ENCODE data around the gene PRKAB1.
"Not testable (repeated sequence)": the region's sequence is repeated elsewhere in the genome, so short reads cannot be mapped to it uniquely, and the experiment has no call there.

The PRKAB1 gene

DNA sequence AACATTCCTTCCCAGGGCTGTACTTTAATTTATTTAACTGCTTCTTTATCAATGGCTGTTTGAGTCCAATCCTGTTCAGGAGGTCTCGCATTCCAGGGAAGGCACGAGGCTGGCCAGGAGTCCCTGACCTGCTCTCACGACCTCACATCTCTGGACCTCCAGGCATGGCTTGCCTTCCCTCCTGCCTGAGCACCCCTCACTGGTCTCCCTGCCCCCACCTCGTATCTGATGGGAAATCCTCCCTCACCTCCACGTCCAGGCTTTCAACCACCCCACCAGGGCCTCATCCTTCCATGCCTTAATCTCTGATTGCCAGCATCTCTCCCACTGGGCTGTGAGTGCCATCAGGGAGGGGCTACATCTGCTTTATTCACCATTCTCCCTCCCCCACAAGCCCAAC, 29.0 kb downstream of the PRKAB1 start:
- Mint-ChIP-seq H3K4me1 (ENCODE audit: low read depth) (no peaks in the 10 kb centered on the region), H3K9me3 (no peaks in the 10 kb centered on the region), H3K27me3 (ENCODE audit: low read depth) (no peaks in the 10 kb centered on the region), H3K36me3 (ENCODE audit: low read depth) (peaks cover 34% of the 10 kb centered on the region), H3K27ac (no peak overlapping the region), H3K4me3 (no peak overlapping the region)
- no peak for DNase-seq (ENCODE audit: low spot score)

DNA sequence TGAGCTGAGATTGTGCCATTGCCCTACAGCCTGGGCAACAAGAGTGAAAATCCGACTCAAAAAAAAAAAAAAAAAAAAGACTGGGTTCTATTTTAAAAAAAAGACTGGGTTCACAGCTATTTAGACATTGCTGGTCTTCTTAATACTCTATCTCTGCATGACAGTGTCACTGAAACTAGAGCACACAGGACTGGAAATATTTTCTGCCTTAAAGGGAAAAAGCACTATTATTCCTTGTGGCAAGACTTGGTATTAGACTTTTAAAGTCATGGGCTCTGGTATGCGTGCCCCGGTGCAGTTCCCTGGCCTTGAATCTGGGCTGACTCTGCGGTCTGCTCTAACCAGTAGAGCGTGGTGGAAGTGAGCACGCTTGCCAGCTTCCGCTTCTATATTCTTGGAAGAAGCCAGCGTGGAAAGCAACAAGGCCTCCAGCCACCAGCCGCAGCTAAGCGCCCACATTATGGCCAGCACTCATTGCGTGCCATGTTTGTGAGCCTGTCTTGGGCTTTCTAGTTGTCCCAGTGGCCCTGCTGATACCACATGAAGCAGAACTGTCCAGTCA, 31.3 kb downstream of the PRKAB1 start:
- DNase-seq (ENCODE audit: low spot score): no peak
- peaks cover 25% of the 10 kb centered on the region for H3K36me3 Mint-ChIP-seq (ENCODE audit: low read depth)
- H3K4me1 Mint-ChIP-seq (ENCODE audit: low read depth): no peaks in the 10 kb centered on the region
- no peaks in the 10 kb centered on the region for H3K9me3 Mint-ChIP-seq
- H3K27ac Mint-ChIP-seq: no peak overlapping the region
- H3K27me3 Mint-ChIP-seq (ENCODE audit: low read depth): no peaks in the 10 kb centered on the region
- no peak overlapping the region for H3K4me3 Mint-ChIP-seq

DNA sequence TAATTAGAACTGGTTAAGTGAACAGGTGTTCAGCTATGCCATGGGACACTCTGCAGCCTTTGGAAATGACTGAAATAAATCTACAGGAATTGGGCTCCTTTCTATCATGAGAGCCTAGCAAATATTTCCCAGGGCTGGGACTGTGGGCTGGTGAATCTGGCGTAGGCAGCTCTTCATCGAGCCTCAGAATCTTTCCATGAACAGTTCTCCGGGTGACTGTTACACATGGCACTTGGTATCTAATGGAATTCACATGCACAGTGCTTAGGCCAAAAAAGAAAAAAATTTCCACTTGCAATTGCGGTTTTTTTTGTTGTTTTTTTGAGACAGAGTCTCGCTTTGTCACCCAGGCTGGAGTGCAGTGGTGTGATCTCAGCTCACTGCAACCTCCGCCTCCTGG, 32.1 kb downstream of the PRKAB1 start:
- Mint-ChIP-seq H3K9me3 (no peaks in the 10 kb centered on the region), H3K27me3 (ENCODE audit: low read depth) (no peaks in the 10 kb centered on the region), H3K27ac (no peak overlapping the region), H3K4me1 (ENCODE audit: low read depth) (no peaks in the 10 kb centered on the region), H3K4me3 (no peak overlapping the region), H3K36me3 (ENCODE audit: low read depth) (peaks cover 30% of the 10 kb centered on the region)
- no peak for DNase-seq (ENCODE audit: low spot score)

DNA sequence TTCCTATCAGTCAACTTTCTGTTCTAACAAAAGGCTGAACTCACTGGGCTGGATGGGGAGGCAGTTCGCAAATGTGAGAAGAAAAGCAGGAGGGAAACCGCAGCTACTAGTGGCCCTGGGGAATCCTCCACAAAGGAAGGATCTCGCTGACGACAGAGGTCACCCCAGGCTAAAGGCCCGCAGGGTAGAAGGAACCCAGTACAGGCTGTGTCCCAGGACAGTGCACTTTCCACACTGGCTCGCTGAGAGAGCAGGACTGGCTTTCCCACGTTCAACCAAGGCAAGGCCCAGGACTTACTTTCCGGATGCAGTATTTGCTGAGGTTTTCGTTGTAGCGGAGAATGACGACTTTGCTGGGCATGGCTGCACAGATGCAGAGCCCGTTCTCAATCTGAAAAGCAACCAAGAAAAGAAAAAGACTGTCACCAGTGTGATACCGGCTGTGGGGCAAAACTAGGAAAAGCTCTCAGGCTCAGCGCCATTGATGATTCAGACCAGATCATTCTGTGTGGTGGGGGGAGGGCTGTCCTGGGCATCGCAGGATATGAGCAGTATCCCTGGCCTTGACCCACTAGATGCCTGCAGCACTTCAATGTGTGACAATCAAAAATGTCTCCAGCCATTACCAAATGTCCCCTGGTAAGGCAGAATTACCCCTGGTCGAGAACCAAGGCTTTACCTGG, 36.3 kb downstream of the PRKAB1 start:
- DNase-seq (ENCODE audit: low spot score): no peak
- Mint-ChIP-seq H3K27me3 (ENCODE audit: low read depth) (no peaks in the 10 kb centered on the region), H3K4me3 (no peak overlapping the region), H3K4me1 (ENCODE audit: low read depth) (no peaks in the 10 kb centered on the region), H3K9me3 (no peaks in the 10 kb centered on the region), H3K27ac (no peak overlapping the region), H3K36me3 (ENCODE audit: low read depth) (peaks cover 46% of the 10 kb centered on the region)

DNA sequence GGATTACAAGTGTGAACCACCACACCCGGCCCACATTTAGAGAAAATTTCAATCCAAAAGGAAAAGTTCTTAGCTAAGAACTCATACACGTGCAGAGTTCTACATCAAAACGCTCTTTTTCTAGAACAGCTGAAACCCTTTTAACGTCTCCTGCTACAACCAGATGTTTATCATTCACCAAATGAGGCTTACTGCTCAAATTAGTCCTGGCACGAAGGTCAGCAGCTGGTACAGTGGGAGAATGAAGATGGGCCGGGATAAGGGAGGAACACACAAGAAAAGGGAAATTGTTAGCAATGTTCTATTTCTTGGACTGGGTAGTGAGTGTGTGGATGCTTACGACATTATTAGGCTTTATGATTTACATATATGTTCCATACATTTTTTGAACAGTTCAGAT, 37.2 kb downstream of the PRKAB1 start:
- Mint-ChIP-seq H3K36me3 (ENCODE audit: low read depth) (peaks cover 52% of the 10 kb centered on the region), H3K27ac (no peak overlapping the region), H3K4me3 (no peak overlapping the region), H3K9me3 (no peaks in the 10 kb centered on the region), H3K4me1 (ENCODE audit: low read depth) (no peaks in the 10 kb centered on the region), H3K27me3 (ENCODE audit: low read depth) (no peaks in the 10 kb centered on the region)
- DNase-seq (ENCODE audit: low spot score): no peak

DNA sequence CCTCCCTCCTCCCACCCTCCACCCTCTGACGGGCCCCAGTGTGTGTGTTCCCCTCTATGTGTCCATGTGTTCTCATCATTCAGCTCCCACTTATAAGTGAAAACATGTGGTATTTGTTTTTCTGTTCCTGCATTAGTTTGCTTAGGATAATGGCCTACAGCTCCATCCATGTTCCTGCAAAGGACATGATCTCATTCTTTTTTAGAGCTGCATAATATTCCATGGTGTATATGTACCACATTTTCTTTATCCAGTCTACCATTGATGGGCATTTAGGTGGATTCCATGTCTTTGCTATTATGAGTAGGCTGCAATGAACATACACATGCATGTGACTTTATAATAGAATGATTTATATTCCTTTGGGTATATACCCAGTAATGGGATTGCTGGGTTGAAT, 38.5 kb downstream of the PRKAB1 start:
- not testable (repeated sequence) for DNase-seq (ENCODE audit: low spot score); H3K27me3 Mint-ChIP-seq (ENCODE audit: low read depth); H3K4me3 Mint-ChIP-seq; H3K9me3 Mint-ChIP-seq; H3K4me1 Mint-ChIP-seq (ENCODE audit: low read depth); H3K27ac Mint-ChIP-seq
- peaks cover 54% of the 10 kb centered on the region for H3K36me3 Mint-ChIP-seq (ENCODE audit: low read depth)

DNA sequence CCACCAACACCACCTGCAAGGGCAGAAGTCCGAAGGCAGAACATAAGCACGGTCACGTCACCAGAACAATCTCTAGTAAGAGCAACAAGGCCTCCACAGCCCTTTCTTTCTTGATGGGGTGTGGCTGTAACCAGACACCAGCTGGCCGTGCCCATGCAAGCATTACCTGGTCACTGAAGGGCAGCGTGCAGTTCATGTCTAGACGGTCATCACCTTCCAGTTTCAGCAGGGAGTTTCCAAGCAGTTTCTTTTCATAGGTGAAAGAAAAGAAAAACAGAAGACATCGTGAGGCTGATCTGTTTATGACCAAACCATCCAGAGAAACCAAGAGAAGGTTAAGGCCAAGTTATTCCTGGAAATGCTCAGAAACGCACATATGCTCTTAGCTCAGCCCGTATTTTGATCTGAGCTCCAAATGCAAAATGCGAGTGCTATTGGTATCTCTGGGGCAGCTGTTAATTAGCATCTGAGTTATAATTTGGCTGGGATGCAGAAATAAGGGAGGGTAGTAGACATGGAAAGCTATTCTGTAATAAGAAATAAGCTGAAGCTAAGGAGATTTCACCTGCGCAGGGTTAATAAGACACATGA, 42.5 kb downstream of the PRKAB1 start:
- Mint-ChIP-seq H3K36me3 (ENCODE audit: low read depth) (peaks cover 68% of the 10 kb centered on the region), H3K27me3 (ENCODE audit: low read depth) (no peaks in the 10 kb centered on the region), H3K4me1 (ENCODE audit: low read depth) (no peaks in the 10 kb centered on the region), H3K4me3 (no peak overlapping the region), H3K9me3 (no peaks in the 10 kb centered on the region), H3K27ac (no peak overlapping the region)
- no peak for DNase-seq (ENCODE audit: low spot score)

DNA sequence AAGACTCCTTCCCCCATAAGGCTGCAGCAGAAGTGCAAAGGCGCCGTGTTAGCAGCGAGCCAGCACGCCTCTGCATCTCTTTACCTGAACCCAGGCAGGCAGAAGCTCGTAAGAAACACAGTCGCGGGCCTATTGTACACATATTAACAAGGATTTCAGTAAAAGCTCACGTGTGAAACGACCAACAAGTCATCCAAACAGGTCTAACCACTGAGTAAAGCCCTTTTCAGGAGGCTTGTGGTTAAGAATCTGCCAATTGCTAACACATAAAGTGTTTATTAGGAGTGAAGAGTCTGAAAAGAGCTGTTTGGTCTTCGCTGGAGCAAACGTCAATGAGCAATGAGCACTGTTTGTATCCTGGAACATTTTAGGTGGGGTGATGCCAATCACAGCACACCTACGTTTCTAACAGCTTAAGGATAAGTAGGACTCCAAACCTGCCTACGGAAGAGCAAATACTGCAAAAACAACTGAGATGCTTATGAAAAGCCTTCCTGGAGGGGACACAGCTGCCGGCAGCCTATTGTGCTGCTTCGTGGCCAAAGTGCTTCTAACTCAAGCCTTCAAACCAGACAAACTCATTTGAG, 43.1 kb downstream of the PRKAB1 start:
- Mint-ChIP-seq H3K9me3 (no peaks in the 10 kb centered on the region), H3K4me3 (no peak overlapping the region), H3K36me3 (ENCODE audit: low read depth) (peaks cover 71% of the 10 kb centered on the region), H3K27me3 (ENCODE audit: low read depth) (no peaks in the 10 kb centered on the region), H3K27ac (no peak overlapping the region), H3K4me1 (ENCODE audit: low read depth) (no peaks in the 10 kb centered on the region)
- DNase-seq (ENCODE audit: low spot score): no peak

DNA sequence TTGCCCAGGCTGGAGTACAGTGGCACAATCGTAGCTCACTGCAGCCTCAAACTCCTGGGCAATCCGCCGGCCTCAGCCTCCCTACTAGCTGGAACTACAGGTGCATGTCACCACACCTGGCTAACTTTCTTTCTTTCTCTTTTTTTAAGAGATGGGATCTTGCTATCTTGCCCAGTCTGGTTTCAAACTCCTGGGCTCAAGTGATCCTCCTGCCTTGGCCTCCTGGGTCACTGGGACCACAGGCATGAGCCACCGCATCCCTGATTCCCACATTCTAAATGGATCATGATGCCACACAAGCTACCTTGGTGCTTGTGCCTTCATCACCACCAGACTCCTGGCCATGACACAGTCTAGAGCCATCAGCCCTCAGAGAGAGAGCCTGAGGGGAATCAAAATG, 43.8 kb downstream of the PRKAB1 start:
- Mint-ChIP-seq H3K4me1 (ENCODE audit: low read depth) (no peaks in the 10 kb centered on the region), H3K27ac (no peak overlapping the region), H3K36me3 (ENCODE audit: low read depth) (peaks cover 70% of the 10 kb centered on the region), H3K9me3 (no peaks in the 10 kb centered on the region), H3K27me3 (ENCODE audit: low read depth) (no peaks in the 10 kb centered on the region), H3K4me3 (no peak overlapping the region)
- no peak for DNase-seq (ENCODE audit: low spot score)

DNA sequence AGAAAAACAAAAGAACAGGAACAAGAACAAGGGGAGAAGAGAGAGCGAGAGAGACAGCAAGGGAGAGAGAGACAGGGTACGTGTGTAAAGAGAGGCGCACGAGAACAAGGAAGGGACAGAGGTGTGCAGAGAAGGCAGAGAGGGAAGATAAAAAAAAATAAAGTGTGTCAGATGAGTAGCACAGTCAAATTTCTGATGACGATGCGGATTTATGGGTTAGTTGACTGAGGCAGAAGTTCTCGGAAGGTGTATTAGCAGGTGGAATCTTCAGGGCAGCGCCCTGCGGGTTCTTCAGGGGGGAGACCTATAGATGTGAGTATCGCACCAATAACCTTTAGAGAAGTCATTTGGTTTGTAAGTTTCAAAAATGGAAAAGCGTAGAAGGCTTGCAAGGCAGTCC, 44.8 kb downstream of the PRKAB1 start:
- Mint-ChIP-seq H3K4me1 (ENCODE audit: low read depth) (no peaks in the 10 kb centered on the region), H3K9me3 (no peaks in the 10 kb centered on the region), H3K4me3 (no peak overlapping the region), H3K27ac (no peak overlapping the region), H3K27me3 (ENCODE audit: low read depth) (no peaks in the 10 kb centered on the region), H3K36me3 (ENCODE audit: low read depth) (peaks cover 67% of the 10 kb centered on the region)
- no peak for DNase-seq (ENCODE audit: low spot score)

DNA sequence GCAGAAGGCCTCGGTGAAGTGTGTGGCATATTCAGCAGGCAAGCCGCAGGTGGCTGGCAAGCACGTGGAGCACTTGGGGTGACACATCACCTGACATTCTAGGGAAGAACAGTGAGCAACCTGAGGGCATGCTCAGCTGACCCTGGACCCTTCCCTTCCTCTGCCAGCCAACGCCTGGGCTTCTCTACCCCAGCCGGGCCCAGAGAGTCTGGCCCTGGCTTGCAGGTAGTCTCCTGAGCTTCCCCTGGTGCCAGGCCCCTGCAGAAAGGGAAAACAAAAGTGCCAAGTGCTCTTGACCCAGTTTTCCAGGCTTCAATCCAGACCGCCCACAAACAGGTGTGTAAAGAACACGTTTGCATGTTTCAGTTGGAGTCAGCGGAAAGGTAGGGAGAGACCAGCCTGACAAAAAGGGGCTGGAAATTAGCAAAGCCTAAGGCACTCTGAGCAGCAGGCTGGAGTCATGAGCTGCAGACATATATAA, 45.7 kb downstream of the PRKAB1 start:
- Mint-ChIP-seq H3K27me3 (ENCODE audit: low read depth) (no peaks in the 10 kb centered on the region), H3K4me1 (ENCODE audit: low read depth) (no peaks in the 10 kb centered on the region), H3K27ac (no peak overlapping the region), H3K36me3 (ENCODE audit: low read depth) (peaks cover 69% of the 10 kb centered on the region), H3K9me3 (no peaks in the 10 kb centered on the region), H3K4me3 (no peak overlapping the region)
- DNase-seq (ENCODE audit: low spot score): no peak

DNA sequence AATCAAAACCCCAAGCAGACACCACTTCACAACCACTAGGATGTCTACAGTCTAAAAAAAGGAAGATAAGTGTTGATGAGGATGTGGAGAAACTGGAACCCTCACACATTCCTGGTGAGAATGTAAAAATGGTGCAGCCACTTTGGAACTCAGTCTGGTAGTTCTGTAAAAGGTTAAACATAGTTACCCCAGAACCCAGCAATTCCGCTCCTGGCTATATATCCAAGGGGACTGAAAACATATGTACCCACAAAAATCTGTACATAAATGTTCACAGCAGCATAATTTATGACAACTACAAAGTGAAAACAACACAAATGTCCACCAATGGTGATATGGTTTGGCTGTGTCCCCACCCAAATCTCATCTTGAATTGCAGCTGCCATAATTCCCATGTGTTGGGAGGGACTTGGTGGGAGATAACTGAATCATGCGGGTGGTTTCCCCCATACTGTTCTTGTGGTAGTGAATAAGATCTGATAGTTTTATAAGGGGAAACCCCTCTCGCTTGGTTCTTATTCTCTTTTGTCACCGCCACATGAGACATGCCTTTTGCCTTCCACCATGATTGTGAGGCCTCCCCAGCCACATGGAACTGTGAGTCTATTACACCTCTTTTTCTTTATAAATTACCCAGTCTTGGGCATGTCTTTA, 46.8 kb downstream of the PRKAB1 start:
- H3K27me3 Mint-ChIP-seq (ENCODE audit: low read depth): no peaks in the 10 kb centered on the region
- DNase-seq (ENCODE audit: low spot score): no peak
- no peaks in the 10 kb centered on the region for H3K9me3 Mint-ChIP-seq
- H3K27ac Mint-ChIP-seq: no peak overlapping the region
- H3K4me1 Mint-ChIP-seq (ENCODE audit: low read depth): no peaks in the 10 kb centered on the region
- H3K4me3 Mint-ChIP-seq: no peak overlapping the region
- H3K36me3 Mint-ChIP-seq (ENCODE audit: low read depth): peaks cover 64% of the 10 kb centered on the region

DNA sequence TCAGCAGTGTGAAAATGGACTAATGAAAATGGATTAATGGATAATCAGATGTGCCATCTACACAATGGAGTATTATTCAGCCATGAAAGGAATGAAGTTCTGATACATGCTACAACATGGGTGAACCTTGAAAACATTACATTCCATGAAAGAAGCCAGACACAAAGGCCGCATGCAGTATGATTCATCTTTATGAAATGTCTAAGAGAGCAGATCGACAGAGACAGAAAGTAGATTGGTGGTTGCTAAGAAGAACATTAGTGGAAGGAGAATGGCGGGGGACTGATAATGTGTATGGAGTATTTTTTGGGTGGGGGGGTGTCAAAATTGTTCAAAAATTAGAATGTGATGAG, 47.3 kb downstream of the PRKAB1 start:
- Mint-ChIP-seq H3K4me1 (ENCODE audit: low read depth) (no peaks in the 10 kb centered on the region), H3K4me3 (no peak overlapping the region), H3K27ac (no peak overlapping the region), H3K36me3 (ENCODE audit: low read depth) (peaks cover 62% of the 10 kb centered on the region), H3K9me3 (no peaks in the 10 kb centered on the region), H3K27me3 (ENCODE audit: low read depth) (no peaks in the 10 kb centered on the region)
- no peak for DNase-seq (ENCODE audit: low spot score)

DNA sequence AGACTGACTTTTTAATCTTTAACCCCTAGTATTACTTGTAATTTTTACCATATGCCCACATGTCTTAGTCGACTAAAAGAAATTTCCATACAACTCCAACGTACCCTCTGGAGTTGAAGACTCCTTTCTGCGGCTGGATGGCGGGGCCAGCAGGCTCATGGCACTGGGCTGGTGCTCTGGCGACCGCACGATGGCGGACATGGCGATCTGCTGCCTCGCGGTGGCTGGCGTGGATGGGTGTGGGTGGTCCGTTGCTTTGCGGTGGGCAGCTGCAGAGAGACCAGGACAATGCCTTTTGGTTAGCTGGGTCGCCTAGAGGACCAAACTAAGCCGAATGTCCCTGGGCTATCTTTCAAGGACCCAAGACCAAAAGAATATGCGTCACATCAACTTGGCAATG, 50.2 kb downstream of the PRKAB1 start:
- Mint-ChIP-seq H3K4me3 (no peak overlapping the region), H3K27ac (no peak overlapping the region), H3K9me3 (no peaks in the 10 kb centered on the region), H3K4me1 (ENCODE audit: low read depth) (no peaks in the 10 kb centered on the region), H3K27me3 (ENCODE audit: low read depth) (no peaks in the 10 kb centered on the region), H3K36me3 (ENCODE audit: low read depth) (peaks cover 49% of the 10 kb centered on the region)
- DNase-seq (ENCODE audit: low spot score): no peak

Measured in T-helper 2 cell treated with Interferon-gamma antibody and Interleukin-4, amounts not matched to agents 5 μg/mL and 100 μg/mL, for 36 hours (primary cell).